GM18867 (cell line): ENCODE data around the gene TMEM134.

ENCODE experiments used
- ATAC-seq: cut with Tn5 transposase; IDR thresholded peaks from one replicate; pipeline ENCODE4 v1.9.1; 2021; ENCODE audit warnings: mild to moderate bottlenecking, moderate library complexity; ENCODE audit not compliant: unreplicated experiment

TMEM134 gene

DNA sequence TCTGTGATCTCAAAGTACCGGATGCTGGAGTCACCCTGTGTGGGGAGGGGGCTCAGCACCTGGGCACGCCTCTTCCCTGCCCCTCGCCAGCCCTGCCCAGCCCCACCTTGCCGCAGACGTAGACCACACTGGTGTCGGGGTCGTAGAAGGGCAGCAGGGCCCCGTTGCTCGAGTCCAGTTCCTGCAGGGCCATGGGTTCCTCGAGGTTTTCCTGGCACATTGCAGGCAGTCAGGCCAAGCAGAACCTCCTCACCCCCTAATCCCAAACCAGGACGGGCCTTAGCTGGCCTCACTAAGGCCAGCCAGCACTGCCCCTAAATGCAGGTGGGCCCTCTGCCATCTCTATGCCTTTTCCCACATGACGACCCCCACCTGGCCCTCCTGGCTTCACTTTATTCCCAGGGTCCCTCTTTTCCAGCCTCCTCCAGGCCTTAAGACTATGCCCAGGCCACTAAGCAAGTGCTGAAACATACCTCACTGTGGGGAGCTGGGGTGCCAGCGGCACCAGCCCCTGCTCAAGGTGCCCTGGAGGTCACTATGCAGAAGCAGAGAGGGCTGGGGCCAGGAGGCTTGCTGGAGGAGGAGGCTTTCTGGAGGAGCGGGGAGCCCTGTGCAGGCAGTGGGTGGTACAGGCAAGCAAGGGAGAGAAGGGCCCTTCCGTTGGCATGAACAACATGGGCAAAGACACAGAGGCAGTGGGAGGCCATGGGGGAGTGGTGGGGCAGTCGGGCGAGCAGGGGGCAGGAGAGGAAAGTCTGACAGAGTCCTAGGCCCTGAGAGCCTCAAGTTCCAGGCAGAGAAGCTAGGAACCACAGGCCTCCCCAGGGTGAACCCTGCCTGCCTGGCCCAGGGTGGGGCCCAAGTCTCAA is 28.6 kb downstream of the TMEM134 start:
- ATAC-seq = no peak

DNA sequence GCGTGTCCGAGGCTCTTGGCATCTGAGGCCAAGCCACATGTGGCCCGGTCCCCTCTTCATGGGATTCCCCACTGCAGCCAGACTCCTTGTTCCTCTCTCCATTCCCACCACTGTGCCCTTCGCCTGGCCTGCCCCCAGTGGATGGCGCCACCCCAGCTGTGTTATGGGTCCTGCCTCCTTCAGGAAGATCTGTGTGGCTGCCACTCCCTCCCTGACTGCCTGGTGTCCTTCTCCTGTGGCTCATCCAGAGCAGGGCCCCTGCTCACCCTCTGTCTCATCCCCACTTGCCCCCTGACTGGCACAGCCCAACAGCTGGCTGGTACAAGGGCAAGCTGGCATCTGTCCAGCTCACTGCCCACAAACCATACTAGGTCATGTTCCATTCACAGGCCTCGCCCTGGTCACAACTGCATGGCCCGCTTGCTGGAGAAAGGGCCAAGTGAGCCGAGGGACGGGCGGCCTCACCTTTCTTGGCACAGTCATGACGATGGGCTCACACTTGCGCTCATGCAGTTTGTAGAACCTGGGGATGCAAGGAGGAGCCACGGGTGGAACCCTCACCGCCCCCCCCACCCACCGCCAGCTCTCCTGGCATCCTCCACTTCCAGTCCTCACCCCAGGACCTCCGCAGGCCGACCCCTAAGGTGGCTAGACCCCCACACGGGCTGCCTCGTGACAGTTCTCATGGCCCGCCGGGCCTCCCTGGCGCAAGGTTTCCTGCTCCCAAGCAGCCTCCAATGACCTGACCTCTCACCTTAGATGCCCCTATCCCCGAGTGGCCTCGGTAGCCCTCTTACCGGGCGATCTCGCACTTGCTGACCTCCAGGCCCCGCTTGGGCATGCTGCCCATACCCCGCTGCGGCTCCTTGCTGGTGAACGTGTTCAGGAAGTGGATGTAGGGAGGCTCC is 29.5 kb downstream of the TMEM134 start:
- no peak for ATAC-seq

- ATAC-seq = no peak
Measured at GRCh38 chr11:67438158-67438902, 30.7 kb downstream of the TMEM134 start.

- no peak for ATAC-seq
Measured at GRCh38 chr11:67437809-67438157, 31.3 kb downstream of the TMEM134 start.

DNA sequence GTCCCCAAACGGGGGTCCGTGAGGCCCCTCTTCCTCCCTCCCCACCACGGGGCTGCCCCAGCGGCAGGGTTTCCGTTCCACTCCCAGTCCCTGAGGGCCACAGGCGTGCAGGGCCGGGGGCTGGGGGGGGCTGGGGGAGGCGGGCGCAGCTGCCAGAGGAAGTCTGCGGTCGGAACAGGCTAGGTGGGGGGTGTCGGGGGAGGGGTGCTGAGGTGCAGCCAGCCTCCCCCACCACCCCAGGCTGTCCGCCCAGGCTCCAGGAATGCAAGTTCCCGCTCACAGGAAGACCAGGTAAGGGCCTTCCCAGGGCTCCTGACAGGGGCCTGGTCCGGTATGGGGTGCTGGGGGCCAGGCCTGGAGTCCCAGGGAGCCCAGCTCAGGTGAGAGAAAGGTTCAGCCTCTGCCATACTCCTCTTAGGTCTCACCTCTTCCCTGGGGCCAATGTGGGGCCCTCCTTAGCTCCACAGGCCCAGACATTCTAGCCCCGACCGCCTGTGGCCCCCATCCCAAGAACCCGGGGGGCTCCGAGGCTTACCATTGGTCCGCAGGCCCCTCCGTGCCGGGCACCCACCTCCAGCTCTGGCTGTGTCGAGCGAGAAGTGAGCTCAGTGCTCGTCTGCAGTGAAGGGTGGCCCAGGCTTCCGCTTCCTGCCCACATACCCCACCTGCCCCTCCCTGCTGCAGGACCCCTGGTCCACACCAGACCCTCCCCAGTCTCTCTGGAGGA is 31.8 kb downstream of the TMEM134 start, which contains the start of gene PTPRCAP:
PTPRCAP (minus strand) TSS at position 601 of the 727 bp plus-strand sequence; CDS start at position 538, 63 bp downstream.
- ATAC-seq = no peak

DNA sequence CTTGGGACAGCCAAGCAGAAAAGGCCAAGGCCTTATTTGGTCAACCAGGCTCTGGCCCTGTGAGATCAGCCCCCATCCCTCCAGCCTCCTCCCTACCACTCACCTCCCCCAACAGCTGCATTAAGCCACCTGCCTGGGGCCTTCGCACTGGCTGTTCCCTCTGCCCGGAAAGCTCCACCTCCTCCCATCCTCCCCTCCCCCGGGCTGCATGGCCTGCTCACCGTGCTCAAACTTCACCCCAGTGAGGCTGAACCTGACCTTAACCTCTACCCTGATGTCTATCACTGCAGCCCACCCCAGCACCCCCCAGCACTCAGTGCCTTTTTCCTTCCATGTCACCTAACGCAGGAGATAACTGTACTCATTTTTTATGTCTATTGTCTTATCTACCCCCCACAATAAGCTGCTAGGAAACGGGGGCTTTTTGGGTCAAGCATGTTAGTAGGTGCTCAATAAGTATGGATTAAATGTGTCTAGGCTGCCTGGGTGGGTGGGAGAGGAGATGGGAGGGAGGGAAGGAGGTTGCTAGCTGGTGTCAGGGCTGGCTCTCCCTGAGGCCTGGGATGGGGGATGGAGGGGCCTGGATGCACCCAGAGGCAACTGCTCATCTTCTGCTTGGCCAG is 32.5 kb downstream of the TMEM134 start:
- no peak for ATAC-seq

GRCh38 chr11:67435727-67436458 is 33.2 kb downstream of the TMEM134 start:
- no peak for ATAC-seq

- no peak for ATAC-seq
Measured at GRCh38 chr11:67435031-67435726, 33.9 kb downstream of the TMEM134 start.

DNA sequence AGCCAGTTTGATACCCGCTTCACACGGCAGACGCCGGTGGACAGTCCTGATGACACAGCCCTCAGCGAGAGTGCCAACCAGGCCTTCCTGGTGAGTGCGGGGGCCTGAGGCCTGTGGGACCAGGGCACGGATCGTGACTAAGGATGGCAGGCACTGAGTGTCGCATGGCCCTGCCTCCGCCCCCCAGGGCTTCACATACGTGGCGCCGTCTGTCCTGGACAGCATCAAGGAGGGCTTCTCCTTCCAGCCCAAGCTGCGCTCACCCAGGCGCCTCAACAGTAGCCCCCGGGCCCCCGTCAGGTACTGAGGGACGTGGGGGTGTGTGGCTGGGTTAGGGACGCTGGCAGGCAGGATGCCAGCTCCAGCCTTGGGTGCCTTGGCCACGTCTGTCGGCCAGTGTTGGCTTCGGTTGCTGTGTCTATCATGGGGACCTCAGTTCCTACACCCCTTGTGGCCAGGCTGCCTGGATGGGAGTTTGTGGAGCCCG is 34.6 kb downstream of the TMEM134 start:
- no peak for ATAC-seq

GRCh38 chr11:67433536-67434394 is 35.3 kb downstream of the TMEM134 start:
- ATAC-seq = no peak

- ATAC-seq = no peak
Measured at GRCh38 chr11:67432655-67433349, 36.2 kb downstream of the TMEM134 start.

DNA sequence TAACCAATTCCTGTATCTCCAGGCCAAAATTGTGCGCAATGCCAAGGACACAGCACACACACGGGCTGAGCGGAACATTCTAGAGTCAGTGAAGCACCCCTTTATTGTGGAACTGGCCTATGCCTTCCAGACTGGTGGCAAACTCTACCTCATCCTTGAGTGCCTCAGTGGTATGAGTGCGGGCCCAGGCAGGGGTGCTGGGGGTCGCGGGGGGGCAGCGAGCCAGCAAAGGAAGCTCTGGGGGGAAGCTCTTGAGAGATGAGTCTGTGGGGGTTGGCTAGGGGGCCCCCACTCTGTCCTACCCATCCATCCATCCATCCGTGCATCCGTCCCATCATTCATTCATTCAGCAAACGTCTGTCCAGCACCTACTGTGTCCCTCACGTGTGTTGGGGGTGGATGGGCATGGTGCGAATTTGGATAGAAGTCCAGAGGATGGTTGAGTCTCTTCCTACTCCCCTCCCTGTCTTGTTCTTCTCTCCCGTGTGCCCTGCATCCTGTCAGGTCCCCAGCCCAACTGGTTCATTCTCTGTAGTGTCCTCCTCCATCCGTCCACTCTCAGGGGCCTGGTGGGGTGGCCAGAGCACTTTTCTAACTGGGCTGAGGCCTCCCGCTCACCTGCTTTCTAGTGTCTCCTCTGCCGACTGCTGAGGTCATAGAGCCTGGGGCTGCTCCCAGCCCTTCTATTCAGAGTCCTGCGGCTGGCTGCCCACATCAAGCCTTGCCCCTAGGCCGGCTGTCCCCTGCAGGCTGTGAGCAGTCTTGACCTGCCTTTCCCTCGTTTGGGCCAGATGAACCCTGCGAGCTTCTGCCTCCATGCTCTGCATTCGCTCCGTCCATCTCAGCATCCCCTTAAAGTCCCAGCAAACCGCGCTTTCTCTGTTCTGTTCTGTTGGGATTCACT is 37.5 kb downstream of the TMEM134 start:
- no peak for ATAC-seq

DNA sequence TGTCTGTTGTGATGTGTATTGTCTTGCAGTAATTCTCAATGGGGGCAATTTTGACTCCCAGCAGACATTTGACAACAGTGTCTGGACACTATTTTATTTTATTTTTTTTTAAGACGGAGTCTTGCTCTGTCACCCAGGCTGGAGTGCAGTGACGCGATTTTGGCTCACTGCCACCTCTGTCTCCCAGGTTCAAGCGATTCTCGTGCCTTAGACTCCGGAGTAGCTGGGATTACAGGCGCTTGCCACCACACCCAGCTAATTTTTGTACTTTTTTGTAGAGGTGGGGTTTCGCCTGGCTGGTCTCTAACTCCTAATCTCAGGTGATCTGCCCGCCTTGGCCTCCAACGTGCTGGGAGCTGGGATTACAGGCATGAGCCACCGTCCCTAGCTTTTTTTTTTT is 39.3 kb downstream of the TMEM134 start:
- ATAC-seq = no peak

- ATAC-seq = no peak
Measured at GRCh38 chr11:67429038-67429668, 39.9 kb downstream of the TMEM134 start.
